Epithelial cell of umbilical artery (primary cell): Measurements from ENCODE around the gene DEFB118. TPM values are rescaled to one million over a fixed set of nuclear protein-coding genes. Genes with fewer than 3 reads are reported as not detected.

Experiments
- total RNA-seq: library from RNA; depleted of rRNA; stranded (reverse); fragments of >200 nt; gene quantifications from 2 replicates; pipeline ENCODE4 v1.2.3, GENCODE V29; 2014

Gene DEFB118, protein sequence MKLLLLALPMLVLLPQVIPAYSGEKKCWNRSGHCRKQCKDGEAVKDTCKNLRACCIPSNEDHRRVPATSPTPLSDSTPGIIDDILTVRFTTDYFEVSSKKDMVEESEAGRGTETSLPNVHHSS
- total RNA-seq: not detected in 2 replicates

DNA sequence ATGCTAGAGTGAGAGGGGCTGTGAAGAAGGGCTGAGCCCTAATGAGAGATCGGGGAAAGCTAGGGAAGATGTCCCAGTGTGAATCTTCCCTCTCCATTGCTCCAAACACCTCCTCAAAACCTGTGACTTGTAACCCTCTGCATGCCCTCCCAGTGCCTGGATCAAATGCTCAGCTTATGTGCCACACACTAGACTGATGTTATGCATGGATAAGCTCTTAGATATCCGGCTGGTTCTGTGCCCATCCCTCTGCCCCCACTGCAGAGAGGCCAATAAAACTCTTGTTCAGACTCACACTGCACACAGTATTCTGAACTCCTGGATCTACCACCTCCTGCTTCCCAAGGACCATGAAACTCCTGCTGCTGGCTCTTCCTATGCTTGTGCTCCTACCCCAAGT lies at the start of gene DEFB118:
DEFB118 (plus strand) TSS at position 301 of the 400 bp plus-strand sequence; CDS start at position 351, 50 bp downstream.

DNA sequence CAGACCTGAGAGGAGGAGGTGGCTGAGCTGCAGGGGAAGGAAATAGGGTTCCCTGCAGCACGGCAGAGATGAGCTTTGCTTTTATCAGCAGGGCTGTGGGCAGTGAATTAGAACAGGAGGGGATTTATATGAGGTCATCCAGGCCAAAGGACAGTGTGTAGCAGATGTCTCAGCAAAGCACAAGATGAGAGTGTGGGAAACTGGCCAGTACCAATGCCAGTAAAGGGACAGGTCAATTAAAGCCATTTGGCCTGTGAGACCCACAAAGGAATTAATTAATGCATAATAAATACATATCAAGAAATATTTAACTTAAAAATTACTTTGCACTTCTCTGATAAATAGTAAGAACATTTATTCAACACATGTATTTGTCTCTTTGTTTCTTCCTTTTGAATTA lies 22.1 kb downstream of the DEFB118 start, which contains the start of gene DEFB119:
DEFB119 (minus strand) TSS at position 101 of the 400 bp plus-strand sequence. CDS start 107 bp downstream, outside the sequence.

DNA sequence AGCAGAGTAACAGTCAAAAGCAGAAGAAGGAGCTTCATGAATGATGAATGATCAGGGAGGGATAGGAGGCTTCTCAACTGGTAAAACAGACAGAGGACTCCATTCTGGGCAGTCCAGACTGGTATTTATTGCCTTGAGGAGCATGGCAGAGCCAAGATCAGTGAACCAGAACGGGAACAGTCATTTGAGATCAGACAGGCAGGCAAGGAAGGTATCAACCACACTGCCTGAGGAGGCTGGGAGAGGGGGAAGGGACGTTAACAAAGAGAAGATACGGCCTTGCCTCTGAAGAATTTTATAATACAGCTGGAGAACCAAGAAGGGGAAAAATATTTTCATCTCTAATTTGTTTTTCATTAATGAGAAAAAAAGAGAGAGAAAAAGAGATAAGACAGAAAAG lies 37.7 kb downstream of the DEFB118 start, which contains the start of gene DEFB121:
DEFB121 (minus strand) TSS at position 101 of the 400 bp plus-strand sequence; CDS start at position 38, 63 bp downstream.

Other genes starting within 250 kb of the DEFB118 start
- gene DEFB115, start 110.9 kb upstream of the DEFB118 start, total RNA-seq: not detected in 2 replicates
- not detected in 2 replicates for gene DEFB116, start 60.0 kb upstream of the DEFB118 start, total RNA-seq
- gene DEFB119, start 22.0 kb downstream of the DEFB118 start, total RNA-seq: not detected in 2 replicates
- gene DEFB121, start 37.6 kb downstream of the DEFB118 start, total RNA-seq: not detected in 2 replicates
- not detected in 2 replicates for gene DEFB123, start 72.0 kb downstream of the DEFB118 start, total RNA-seq
- not detected in 2 replicates for gene DEFB124, start 106.5 kb downstream of the DEFB118 start, total RNA-seq
- not detected in 2 replicates for gene REM1, start 106.7 kb downstream of the DEFB118 start, total RNA-seq
- gene HM13, start 145.8 kb downstream of the DEFB118 start, total RNA-seq: 42.4 and 47.7 TPM in 2 replicates
- gene ID1, start 236.7 kb downstream of the DEFB118 start, total RNA-seq: 66.0 and 150 TPM in 2 replicates